Right atrium auricular region (tissue), 2 donors: ENCODE measurements around the gene HDAC9. TPM values are rescaled to one million over a fixed set of nuclear protein-coding genes. Genes with fewer than 3 reads are reported as not detected.

Experiments
- DNase-seq: peaks from one replicate; pipeline ENCODE4 v3.0.0-alpha.2; 2019; ENCODE audit warnings: low spot score
- H3K27ac ChIP-seq, 2 donors: fragments of 200-600 bp; sonication (generic); 1 replicate in 1 of 2; 2 replicates in 1 of 2; pipeline ENCODE4 v1.5.1; 2016 to 2019
- H3K27me3 ChIP-seq, 2 donors: fragments of 200-600 bp; sonication (generic); one replicate each; pipeline versions ENCODE4 v1.5.1 to v1.6.0; 2017 to 2019
- H3K36me3 ChIP-seq: fragments of 200-600 bp; sonication (generic); one replicate; pipeline ENCODE4 v1.5.1; 2016
- H3K4me1 ChIP-seq, 2 donors: fragments of 200-600 bp; sonication (generic); one replicate each; pipeline versions ENCODE4 v1.5.1 to v1.6.0; 2017 to 2019
- H3K4me3 ChIP-seq, 2 donors: fragments of 200-600 bp; sonication (generic); 1 replicate in 1 of 2; 2 replicates in 1 of 2; pipeline ENCODE4 v1.5.1; 2017 to 2019; ENCODE audit warnings: mild to moderate bottlenecking in 1 of 2, moderate library complexity in 1 of 2
- H3K9me3 ChIP-seq, 2 donors: fragments of 200-600 bp; sonication (generic); one replicate each; pipeline ENCODE4 v1.5.1; 2019
- CTCF ChIP-seq, 2 donors: fragments of 200-600 bp; sonication (generic); IDR thresholded peaks; one replicate each; pipeline ENCODE4 v1.5.1; 2019; ENCODE audit warnings: antibody characterized with exemption in 2 of 2
- total RNA-seq, 2 donors: library from RNA; depleted of rRNA; stranded (reverse); fragments of >200 nt; gene quantifications; one replicate each; pipeline ENCODE4 v1.1.0, GENCODE V29; 2016

The HDAC9 gene
- total RNA-seq, 2 donors from 2014 or later = 16.6 to 28.0 TPM

- no peak for TF ChIP-seq CTCF (IDR thresholded peaks at IDR 0.05)
- no peaks in the 10 kb centered on the region for H3K36me3 ChIP-seq
- H3K27ac ChIP-seq = no peak overlapping the region
- no peaks in the 10 kb centered on the region for H3K4me1 ChIP-seq
- DNase-seq = no peak
- no peaks in the 10 kb centered on the region for H3K27me3 ChIP-seq
- no peak overlapping the region for H3K4me3 ChIP-seq
- H3K9me3 ChIP-seq = no peaks in the 10 kb centered on the region
These were observed 408.1 kb downstream of the HDAC9 start for GRCh38 chr7:18903695-18904094.

GRCh38 chr7:18905316-18905943 is 409.9 kb downstream of the HDAC9 start:
- Histone ChIP-seq H3K4me3 (no peak overlapping the region), H3K36me3 (no peaks in the 10 kb centered on the region), H3K9me3 (no peaks in the 10 kb centered on the region), H3K27ac (no peak overlapping the region), H3K27me3 (no peaks in the 10 kb centered on the region), H3K4me1 (no peaks in the 10 kb centered on the region)
- TF ChIP-seq CTCF (IDR thresholded peaks at IDR 0.05) = no peak
- no peak for DNase-seq

GRCh38 chr7:18906901-18907300 is 411.4 kb downstream of the HDAC9 start:
- Histone ChIP-seq H3K4me1 (no peaks in the 10 kb centered on the region), H3K27ac (no peak overlapping the region), H3K9me3 (no peaks in the 10 kb centered on the region), H3K27me3 (no peaks in the 10 kb centered on the region), H3K36me3 (no peaks in the 10 kb centered on the region), H3K4me3 (no peak overlapping the region)
- no peak for TF ChIP-seq CTCF (IDR thresholded peaks at IDR 0.05)
- DNase-seq = no peak

GRCh38 chr7:18913106-18913505 is 417.6 kb downstream of the HDAC9 start:
- no peaks in the 10 kb centered on the region for H3K9me3 ChIP-seq
- DNase-seq = no peak

GRCh38 chr7:18916826-18917225 is 421.3 kb downstream of the HDAC9 start:
- no peak overlapping the region for H3K4me3 ChIP-seq
- DNase-seq = no peak
- no peak for TF ChIP-seq CTCF (IDR thresholded peaks at IDR 0.05)

More at GRCh38 chr7:18913106-18913505, 417.6 kb downstream of the HDAC9 start:
- Histone ChIP-seq H3K36me3 (no peaks in the 10 kb centered on the region), H3K27ac (no peak overlapping the region), H3K4me3 (no peak overlapping the region), H3K4me1 (no peaks in the 10 kb centered on the region), H3K27me3 (no peaks in the 10 kb centered on the region)
- no peak for TF ChIP-seq CTCF (IDR thresholded peaks at IDR 0.05)

GRCh38 chr7:18927134-18927533 is 431.6 kb downstream of the HDAC9 start:
- Histone ChIP-seq H3K9me3 (no peaks in the 10 kb centered on the region), H3K27me3 (no peaks in the 10 kb centered on the region), H3K4me3 (no peak overlapping the region), H3K36me3 (no peaks in the 10 kb centered on the region), H3K27ac (no peak overlapping the region), H3K4me1 (no peaks in the 10 kb centered on the region)
- TF ChIP-seq CTCF (IDR thresholded peaks at IDR 0.05) = no peak
- DNase-seq = no peak

More at GRCh38 chr7:18916826-18917225, 421.3 kb downstream of the HDAC9 start:
- Histone ChIP-seq H3K9me3 (peaks cover 0 to 5% of the 10 kb centered on the region in 2 donors), H3K4me1 (no peaks in the 10 kb centered on the region), H3K27ac (no peak overlapping the region), H3K36me3 (no peaks in the 10 kb centered on the region), H3K27me3 (no peaks in the 10 kb centered on the region)
